ENCODE results near the gene ROBO2. TPM values are rescaled to one million over a fixed set of nuclear protein-coding genes. Genes with fewer than 3 reads are reported as not detected.

ROBO2 gene, protein sequence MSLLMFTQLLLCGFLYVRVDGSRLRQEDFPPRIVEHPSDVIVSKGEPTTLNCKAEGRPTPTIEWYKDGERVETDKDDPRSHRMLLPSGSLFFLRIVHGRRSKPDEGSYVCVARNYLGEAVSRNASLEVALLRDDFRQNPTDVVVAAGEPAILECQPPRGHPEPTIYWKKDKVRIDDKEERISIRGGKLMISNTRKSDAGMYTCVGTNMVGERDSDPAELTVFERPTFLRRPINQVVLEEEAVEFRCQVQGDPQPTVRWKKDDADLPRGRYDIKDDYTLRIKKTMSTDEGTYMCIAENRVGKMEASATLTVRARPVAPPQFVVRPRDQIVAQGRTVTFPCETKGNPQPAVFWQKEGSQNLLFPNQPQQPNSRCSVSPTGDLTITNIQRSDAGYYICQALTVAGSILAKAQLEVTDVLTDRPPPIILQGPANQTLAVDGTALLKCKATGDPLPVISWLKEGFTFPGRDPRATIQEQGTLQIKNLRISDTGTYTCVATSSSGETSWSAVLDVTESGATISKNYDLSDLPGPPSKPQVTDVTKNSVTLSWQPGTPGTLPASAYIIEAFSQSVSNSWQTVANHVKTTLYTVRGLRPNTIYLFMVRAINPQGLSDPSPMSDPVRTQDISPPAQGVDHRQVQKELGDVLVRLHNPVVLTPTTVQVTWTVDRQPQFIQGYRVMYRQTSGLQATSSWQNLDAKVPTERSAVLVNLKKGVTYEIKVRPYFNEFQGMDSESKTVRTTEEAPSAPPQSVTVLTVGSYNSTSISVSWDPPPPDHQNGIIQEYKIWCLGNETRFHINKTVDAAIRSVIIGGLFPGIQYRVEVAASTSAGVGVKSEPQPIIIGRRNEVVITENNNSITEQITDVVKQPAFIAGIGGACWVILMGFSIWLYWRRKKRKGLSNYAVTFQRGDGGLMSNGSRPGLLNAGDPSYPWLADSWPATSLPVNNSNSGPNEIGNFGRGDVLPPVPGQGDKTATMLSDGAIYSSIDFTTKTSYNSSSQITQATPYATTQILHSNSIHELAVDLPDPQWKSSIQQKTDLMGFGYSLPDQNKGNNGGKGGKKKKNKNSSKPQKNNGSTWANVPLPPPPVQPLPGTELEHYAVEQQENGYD (N-terminal part only)
- polyA plus RNA-seq (2011; rRNA removed) = 0.04 TPM in 1 of 2 replicates, not detected in the other
- polyA plus RNA-seq (2012; cell fraction: cytosol; rRNA removed) = not detected in 2 replicates
- not detected in 2 replicates for polyA plus RNA-seq (2012; cell fraction: nucleus; rRNA removed)
- not detected in 3 replicates for polyA plus RNA-seq (2017; fragmentation: RNase III; extraction: RNeasy Plus Mini Kit Qiagen cat#74134 plus additional on column Dnase treatment)
- not detected in 2 replicates for polyA minus RNA-seq (2011; rRNA and poly(A)+ RNA removed)

DNA sequence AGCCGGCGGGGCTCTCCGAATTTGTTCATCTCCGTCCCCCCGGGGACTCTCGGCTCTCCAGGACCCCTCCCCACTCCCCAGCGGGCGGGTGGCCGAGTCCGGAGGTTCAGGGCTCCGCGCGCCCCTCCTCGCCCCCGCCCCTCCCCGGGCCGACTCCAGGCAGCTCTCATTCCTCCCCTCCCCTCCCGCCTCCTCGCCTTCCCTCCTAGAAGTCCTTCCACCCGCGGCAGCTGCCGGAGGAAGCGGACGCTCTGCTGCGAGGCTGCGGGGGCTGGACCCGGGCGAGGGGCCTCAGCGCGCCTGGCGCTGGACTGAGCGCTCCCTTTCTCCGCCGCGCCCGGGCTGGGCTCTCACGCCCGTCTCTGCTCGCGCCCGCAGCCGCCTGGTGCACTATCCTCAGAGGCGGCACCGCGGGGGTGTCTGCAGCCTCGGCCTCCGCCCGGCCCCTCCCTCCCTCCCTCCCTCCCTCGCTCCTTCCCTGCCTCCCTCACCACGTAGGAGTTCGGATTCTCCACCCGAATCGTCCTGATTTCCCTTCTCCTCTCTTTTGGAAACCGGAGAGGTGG is at the start of gene ROBO2:
Gene ROBO2 (plus strand): TSS at position 494 of the 566 bp plus-strand sequence. CDS start 687 bp downstream, outside the sequence.
- peak within 1 kb of the TSS; percentile 29; the same call in 1 of the 3 replicates for H3K4me3 ChIP-seq

More for the DNA sequence above, at the start of gene ROBO2:
- WGBS (ENCODE audit: missing lambda C conversion rate) = 6% methylated on average over 14 of the region's 54 CpGs
- no peak for TF ChIP-seq NR3C1 (IDR thresholded peaks at IDR 0.05)
- TF ChIP-seq HES2 (IDR thresholded peaks at IDR 0.05) = no peak
- TF ChIP-seq, protein P1, sequence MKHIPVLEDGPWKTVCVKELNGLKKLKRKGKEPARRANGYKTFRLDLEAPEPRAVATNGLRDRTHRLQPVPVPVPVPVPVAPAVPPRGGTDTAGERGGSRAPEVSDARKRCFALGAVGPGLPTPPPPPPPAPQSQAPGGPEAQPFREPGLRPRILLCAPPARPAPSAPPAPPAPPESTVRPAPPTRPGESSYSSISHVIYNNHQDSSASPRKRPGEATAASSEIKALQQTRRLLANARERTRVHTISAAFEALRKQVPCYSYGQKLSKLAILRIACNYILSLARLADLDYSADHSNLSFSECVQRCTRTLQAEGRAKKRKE (CRISPR knock-in tag; IDR thresholded peaks at IDR 0.05; ENCODE audit: low read depth) = no peak
- TF ChIP-seq ZSCAN20 (CRISPR knock-in tag; IDR thresholded peaks at IDR 0.05) = no peak
- TF ChIP-seq, protein P2, sequence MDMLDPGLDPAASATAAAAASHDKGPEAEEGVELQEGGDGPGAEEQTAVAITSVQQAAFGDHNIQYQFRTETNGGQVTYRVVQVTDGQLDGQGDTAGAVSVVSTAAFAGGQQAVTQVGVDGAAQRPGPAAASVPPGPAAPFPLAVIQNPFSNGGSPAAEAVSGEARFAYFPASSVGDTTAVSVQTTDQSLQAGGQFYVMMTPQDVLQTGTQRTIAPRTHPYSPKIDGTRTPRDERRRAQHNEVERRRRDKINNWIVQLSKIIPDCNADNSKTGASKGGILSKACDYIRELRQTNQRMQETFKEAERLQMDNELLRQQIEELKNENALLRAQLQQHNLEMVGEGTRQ (IDR thresholded peaks at IDR 0.05) = no peak
- TF ChIP-seq PHF8 (IDR thresholded peaks at IDR 0.05; ENCODE audit: borderline replicate concordance, low read depth) = no peak
- TF ChIP-seq HMGXB4 (CRISPR knock-in tag; IDR thresholded peaks at IDR 0.05; ENCODE audit: borderline replicate concordance) = no peak
- TF ChIP-seq KDM5A (IDR thresholded peaks at IDR 0.05) = no peak
- TF ChIP-seq RCOR1 (IDR thresholded peaks at IDR 0.05; ENCODE audit: low read depth, low read length) = no peak
- TF ChIP-seq, protein P3, sequence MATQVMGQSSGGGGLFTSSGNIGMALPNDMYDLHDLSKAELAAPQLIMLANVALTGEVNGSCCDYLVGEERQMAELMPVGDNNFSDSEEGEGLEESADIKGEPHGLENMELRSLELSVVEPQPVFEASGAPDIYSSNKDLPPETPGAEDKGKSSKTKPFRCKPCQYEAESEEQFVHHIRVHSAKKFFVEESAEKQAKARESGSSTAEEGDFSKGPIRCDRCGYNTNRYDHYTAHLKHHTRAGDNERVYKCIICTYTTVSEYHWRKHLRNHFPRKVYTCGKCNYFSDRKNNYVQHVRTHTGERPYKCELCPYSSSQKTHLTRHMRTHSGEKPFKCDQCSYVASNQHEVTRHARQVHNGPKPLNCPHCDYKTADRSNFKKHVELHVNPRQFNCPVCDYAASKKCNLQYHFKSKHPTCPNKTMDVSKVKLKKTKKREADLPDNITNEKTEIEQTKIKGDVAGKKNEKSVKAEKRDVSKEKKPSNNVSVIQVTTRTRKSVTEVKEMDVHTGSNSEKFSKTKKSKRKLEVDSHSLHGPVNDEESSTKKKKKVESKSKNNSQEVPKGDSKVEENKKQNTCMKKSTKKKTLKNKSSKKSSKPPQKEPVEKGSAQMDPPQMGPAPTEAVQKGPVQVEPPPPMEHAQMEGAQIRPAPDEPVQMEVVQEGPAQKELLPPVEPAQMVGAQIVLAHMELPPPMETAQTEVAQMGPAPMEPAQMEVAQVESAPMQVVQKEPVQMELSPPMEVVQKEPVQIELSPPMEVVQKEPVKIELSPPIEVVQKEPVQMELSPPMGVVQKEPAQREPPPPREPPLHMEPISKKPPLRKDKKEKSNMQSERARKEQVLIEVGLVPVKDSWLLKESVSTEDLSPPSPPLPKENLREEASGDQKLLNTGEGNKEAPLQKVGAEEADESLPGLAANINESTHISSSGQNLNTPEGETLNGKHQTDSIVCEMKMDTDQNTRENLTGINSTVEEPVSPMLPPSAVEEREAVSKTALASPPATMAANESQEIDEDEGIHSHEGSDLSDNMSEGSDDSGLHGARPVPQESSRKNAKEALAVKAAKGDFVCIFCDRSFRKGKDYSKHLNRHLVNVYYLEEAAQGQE (IDR thresholded peaks at IDR 0.05) = no peak
- no peak for TF ChIP-seq HOXB5 (CRISPR knock-in tag; IDR thresholded peaks at IDR 0.05)
- ChIA-PET CTCF (interaction anchor here (1.2 to 2.2 kb wide), 3 partner anchors 11 to 214 kb away, joined by 3 to 7 read pairs (median 7); no protein-coding TSS in a partner anchor), POLR2A (no interaction called here)
- FAIRE-seq (no peak), ATAC-seq (peak; percentile 36 to 71; a peak in 4 of 6 replicates), DNase-seq (ENCODE audit: low read depth in 1 of 2, low spot score in 1 of 2) (no peak)
- Histone ChIP-seq H3K27ac (no peak within 1 kb of the TSS), H3K9me3 (no peaks in the 10 kb centered on the region), H3K4me2 (peak within 1 kb of the TSS; percentile 62), H3K4me1 (peaks cover 9% of the 10 kb centered on the region; the same call in 1 of the 3 replicates)
